IPS-NIHi7 (cell line): ENCODE measurements around the gene PIGW.
"Not testable (repeated sequence)": the region's sequence is repeated elsewhere in the genome, so short reads cannot be mapped to it uniquely, and the experiment has no call there.

Source experiments
- DNase-seq: peaks from one replicate; pipeline ENCODE4 v3.0.0; 2012; ENCODE audit warnings: mixed read lengths; ENCODE audit errors: extremely low spot score

Gene PIGW

GRCh38 chr17:36507266-36507665 lies 27.5 kb upstream of the PIGW start:
- DNase-seq, result no peak

DNA sequence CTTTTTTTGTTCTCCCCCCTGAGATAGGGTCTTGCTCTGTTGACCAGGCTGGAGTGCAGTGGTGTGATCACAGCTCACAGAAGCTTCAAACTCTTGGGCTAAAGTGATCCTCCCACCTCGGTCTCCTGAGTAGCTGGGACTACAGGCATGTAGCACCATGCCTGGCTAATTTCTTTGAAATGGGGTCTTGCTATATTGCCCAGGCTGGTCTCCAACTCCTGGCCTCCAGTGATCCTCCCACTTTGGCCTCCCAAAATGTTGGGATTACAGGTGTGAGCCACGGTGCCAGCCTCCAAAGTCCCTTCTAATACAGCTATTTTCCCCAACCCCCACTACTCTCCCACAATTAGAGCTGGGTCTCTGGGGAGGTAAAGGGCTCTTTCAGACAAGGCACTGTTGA lies 26.3 kb upstream of the PIGW start:
- not testable (repeated sequence) for DNase-seq

GRCh38 chr17:36509272-36509985 lies 25.4 kb upstream of the PIGW start:
- DNase-seq, result no peak

DNA sequence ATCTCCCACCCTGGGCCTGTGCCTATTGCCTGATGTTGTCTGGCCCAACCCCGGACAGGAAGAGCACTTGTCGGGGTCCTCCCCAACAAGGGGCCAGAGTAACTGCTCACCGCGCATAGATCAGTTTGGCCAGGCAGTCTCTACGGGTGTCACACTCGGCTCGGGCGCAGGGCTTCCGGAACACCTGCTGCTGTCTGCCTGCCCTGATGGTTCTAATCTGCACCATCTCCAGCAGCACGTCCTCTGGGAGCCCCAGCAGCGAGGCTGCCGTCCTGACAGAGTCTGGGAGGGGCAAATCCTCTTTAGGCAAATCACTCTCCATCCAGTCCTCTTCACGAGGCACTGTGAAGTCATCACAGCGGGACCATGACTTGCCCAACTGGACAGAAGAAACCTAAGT lies 24.2 kb upstream of the PIGW start:
- DNase-seq, result no peak

GRCh38 chr17:36511216-36511615 lies 23.6 kb upstream of the PIGW start:
- DNase-seq, result no peak

- no peak for DNase-seq
These were observed 22.1 kb upstream of the PIGW start for GRCh38 chr17:36512641-36513040.

- no peak for DNase-seq
These were observed 19.9 kb upstream of the PIGW start for GRCh38 chr17:36514856-36515255.

GRCh38 chr17:36515837-36516236 lies 18.9 kb upstream of the PIGW start:
- DNase-seq, result no peak

- DNase-seq, result no peak
These were observed 11.7 kb upstream of the PIGW start for GRCh38 chr17:36523113-36523512.

DNA sequence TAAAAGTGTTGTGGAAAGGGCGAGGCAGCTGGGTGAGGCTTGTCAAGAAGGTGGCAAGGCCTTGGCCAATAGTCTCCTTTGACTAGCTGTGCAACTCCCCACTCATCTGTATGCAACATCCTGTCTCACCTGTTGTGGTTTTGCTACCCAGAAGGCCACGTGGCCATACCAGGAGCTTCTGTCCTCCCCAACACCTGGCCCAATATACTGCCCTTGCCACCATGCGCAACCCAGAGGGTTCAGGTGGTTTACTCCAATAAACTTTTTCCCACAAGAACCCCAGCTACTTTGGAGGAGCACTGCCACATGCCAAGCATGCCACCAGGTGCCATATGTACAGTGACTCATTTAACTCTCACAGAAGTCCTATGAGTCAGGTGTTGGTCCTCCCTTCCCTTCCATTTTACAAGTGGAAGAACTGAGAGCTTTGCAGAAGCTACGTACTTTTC lies 10.3 kb upstream of the PIGW start:
- DNase-seq, result no peak

DNA sequence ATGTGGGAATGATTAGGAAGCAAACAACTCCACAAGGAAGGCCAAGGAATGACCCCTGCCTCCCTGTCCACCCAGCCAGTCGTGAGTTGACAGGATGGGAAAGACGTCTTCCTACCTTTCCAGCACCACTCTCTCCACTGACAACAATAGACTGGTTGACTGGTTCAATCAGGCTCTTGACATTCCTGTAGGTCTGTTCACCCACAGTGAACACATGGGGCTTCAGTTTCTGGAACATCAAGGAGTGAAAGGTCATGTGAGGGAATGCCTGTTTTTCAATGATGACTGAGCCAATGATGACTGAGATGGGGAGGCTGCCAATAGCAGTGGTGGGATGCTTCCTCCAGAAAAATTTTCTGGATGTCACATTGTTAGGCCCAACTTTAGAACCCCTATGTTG lies 9.7 kb upstream of the PIGW start:
- no peak for DNase-seq

GRCh38 chr17:36525888-36526287 lies 8.9 kb upstream of the PIGW start:
- DNase-seq, result no peak

DNA sequence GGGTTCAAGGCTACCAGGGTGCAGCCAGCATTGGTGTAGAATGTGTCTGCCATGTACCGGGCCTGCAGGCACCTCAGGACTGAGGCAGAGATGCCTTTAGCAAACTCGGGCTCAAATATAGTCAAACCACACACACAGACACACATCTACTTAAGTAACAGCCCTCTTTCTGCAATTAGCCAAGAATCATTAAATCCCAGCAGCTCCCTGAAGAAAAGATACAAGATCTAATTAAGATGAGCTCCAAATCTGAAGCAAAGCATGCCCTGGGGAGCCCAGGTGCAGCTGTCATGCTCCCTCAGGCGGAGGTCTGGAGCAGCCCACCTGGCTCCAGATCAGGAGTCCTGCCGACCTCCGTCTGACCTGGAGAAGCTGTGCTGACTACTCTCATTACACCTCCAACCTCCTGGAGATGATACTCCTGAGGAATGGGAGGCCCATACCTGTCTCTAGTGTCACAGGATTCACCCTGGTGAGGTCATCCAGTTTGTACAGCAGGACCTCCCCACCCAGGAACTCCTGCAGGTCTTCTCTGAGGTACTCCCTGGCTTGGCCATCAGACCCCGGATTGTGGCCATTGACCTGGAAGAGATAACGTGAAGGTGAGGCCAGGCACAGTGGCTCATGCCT lies 7.1 kb upstream of the PIGW start:
- peak; percentile 6 for DNase-seq

- no peak for DNase-seq
These were observed 5.7 kb upstream of the PIGW start for GRCh38 chr17:36529121-36529520.

DNA sequence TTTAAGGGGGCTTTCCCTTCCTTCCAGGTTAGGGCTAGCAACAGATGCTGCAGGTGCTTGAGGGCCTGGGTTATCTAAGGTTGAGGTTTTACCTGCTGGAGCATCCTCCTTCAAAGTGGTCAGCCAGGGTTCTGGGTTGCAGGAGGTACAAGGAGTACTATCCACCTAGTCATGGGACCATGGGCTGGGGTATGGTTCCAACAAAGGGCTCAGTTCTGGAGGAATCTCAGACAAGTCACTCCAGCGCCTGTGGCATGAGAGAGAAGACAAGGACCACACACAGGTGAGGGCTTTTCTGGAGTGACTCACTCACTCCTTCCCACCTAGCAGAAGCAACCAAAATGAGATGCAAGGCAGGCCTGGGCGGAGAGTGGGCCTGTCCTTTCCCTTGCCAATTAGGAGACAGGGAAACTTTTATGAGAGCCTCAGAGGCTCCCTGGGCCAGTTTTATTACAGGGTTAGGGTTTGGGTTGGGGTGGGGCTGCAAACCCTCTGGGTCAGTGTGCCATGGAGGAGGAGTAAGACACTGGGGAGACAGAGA lies 2.3 kb upstream of the PIGW start:
- DNase-seq, result no peak

GRCh38 chr17:36533935-36534839 lies 600 bp upstream of the PIGW start:
- DNase-seq, result peak; percentile 84

DNA sequence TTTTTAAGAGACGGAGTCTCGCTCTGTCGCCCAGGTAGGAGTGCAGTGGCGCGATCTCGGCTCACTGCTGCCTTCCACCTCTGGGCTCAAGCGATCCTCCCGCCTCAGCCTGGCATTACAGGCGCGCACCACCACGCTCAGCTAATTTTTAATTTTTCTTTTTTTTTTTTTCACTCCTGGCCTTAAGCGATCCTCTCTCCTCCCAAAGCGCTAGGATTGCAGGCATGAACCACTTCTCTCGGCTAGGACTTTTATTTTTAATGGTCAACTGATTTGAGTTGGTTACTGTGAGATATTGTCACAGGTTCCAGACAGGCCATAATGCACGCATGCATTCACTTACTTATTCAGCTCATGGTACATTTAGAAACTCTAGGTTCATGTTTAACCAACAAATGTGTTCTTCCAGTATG lies 888 bp downstream of the PIGW start:
- no peak for DNase-seq

DNA sequence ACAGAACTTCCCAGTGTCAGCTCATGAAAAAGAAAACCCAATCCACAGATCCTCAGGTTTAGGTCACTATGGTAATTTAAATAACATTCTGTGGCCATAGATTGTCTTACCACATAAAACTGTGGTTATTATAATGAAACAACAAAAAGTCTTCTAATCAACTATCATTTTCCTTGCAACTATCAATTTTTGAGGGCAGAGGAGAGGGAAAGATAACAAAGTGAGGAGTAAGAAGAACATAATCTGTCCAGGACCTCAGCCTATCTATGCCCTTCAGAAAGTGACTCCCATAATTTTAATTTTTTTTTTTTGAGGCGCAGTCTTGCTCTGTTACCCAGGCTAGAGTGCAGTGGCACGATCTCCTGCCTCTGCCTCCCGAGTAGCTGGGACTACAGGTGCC lies 5.9 kb downstream of the PIGW start:
- DNase-seq, result no peak

DNA sequence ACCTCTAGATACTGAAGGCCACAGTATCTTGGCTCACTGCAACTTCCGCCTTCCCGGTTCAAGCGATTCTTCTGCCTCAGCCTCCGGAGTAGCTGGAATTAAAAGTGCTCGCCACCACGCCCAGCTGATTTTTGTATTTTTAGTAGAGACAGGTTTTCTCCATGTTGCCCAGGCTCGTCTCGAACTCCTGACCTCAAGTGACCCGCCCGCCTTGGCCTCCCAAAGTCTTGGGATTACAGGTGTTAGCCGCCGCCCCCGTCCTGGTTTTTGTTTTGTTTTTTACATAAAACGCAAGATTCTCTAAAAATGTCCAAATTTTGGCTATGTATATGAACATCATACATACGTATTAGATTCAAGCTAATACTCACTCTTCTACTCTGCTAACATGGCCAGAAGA lies 8.0 kb downstream of the PIGW start:
- DNase-seq, result no peak

DNA sequence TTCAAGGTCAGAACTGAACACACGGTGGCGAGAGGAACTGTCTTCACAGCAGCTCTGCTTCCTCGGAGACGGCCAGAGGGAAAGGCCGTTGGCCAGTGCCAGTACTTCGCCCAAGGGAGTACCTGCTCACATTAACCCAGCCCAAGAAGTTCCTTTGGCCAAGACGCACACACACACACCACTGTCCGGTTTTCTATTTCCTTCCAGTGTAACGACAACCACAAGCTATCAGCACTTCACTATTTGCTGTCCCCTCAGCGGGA lies 9.2 kb downstream of the PIGW start:
- DNase-seq, result peak; percentile 22

- peak; percentile 86 for DNase-seq
These were observed 9.7 kb downstream of the PIGW start, which contains the start of gene GGNBP2 for GRCh38 chr17:36544307-36545076. Gene GGNBP2, plus strand, starts transcription at chr17:36544919. Its CDS starts 806 bp downstream, at chr17:36545725.

- no peak for DNase-seq
These were observed 10.3 kb downstream of the PIGW start for GRCh38 chr17:36545077-36545464.
